ENCODE results near the gene GALNT15.

DNA sequence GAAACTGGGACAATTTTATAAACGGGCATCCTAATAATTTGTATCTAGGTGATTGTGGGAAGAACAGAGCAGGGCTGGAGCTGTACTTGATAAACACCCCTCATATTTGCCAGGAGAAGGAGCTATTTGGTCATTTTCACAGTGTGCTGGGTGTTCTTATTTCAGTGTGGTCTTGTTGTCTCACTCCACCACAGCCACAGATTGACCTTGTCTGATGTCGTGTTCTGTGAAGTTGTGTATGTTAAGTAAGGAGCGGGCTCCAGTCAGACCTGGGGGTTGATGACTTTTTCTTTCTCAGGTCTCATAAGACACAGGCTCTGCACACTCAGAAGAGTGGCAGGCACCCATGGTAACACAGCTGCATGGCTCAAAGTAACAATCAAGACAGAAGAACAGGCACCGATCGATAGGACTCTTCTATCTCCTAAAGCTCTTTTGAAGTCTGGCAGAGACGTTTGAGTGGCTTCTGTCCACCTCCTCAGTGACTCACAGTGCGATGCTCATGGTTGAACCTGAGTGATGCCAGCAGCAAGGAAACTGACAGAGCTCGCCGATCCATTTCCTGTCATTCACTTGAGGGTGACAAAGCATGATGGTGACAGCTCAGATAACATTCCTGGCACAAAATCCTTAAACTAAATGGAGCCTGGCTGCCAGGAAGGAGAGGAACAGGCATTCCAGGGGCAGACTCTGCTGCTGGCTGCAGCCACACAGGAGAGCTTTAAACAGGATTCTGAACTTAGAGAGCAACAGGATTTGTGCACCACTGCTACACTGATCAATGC, 69.4 kb downstream of the GALNT15 start:
- TF ChIP-seq, protein P1, sequence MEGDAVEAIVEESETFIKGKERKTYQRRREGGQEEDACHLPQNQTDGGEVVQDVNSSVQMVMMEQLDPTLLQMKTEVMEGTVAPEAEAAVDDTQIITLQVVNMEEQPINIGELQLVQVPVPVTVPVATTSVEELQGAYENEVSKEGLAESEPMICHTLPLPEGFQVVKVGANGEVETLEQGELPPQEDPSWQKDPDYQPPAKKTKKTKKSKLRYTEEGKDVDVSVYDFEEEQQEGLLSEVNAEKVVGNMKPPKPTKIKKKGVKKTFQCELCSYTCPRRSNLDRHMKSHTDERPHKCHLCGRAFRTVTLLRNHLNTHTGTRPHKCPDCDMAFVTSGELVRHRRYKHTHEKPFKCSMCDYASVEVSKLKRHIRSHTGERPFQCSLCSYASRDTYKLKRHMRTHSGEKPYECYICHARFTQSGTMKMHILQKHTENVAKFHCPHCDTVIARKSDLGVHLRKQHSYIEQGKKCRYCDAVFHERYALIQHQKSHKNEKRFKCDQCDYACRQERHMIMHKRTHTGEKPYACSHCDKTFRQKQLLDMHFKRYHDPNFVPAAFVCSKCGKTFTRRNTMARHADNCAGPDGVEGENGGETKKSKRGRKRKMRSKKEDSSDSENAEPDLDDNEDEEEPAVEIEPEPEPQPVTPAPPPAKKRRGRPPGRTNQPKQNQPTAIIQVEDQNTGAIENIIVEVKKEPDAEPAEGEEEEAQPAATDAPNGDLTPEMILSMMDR (IDR thresholded peaks at IDR 0.05): no peak
- no peak for TF ChIP-seq POLR2A (IDR thresholded peaks at IDR 0.05)

Measured in Peyer's patch (tissue), 4 donors.